ENCODE measurements around the gene CDH4.

Gene CDH4

GRCh38 chr20:61665528-61666470, 413.7 kb downstream of the CDH4 start:
- DNase-seq (ENCODE audit: low spot score) = no peak
- TF ChIP-seq, protein P1, sequence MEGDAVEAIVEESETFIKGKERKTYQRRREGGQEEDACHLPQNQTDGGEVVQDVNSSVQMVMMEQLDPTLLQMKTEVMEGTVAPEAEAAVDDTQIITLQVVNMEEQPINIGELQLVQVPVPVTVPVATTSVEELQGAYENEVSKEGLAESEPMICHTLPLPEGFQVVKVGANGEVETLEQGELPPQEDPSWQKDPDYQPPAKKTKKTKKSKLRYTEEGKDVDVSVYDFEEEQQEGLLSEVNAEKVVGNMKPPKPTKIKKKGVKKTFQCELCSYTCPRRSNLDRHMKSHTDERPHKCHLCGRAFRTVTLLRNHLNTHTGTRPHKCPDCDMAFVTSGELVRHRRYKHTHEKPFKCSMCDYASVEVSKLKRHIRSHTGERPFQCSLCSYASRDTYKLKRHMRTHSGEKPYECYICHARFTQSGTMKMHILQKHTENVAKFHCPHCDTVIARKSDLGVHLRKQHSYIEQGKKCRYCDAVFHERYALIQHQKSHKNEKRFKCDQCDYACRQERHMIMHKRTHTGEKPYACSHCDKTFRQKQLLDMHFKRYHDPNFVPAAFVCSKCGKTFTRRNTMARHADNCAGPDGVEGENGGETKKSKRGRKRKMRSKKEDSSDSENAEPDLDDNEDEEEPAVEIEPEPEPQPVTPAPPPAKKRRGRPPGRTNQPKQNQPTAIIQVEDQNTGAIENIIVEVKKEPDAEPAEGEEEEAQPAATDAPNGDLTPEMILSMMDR (IDR thresholded peaks at IDR 0.05; ENCODE audit: borderline replicate concordance, control extremely low read depth, extremely low read depth, insufficient read depth, missing control alignments) = no peak
- in situ Hi-C loops (cut with MboI; ENCODE audit: low sequenced_read_pairs, unreplicated experiment) = no loop called here

DNA sequence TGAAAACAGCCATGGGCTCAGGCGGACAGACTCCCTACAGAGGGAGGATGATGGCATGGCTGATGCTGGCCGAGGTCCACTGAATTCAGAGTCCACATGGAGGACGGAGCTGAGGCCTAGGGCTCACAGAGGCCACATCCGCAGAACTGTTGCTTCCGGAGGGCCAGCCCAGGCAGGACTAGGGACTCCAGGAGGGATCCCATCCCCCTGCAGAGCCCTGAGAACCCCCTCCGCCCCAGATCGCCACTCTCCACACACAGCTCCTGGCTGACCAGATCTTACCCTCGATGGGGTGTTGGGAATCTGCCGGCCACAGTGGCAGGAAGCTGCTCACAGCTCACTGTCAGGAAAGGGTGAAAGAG, 414.4 kb downstream of the CDH4 start:
- in situ Hi-C loops (cut with MboI; ENCODE audit: low sequenced_read_pairs, unreplicated experiment) = no loop called here
- no peak for DNase-seq (ENCODE audit: low spot score)
- TF ChIP-seq, protein P1 (IDR thresholded peaks at IDR 0.05; ENCODE audit: borderline replicate concordance, control extremely low read depth, extremely low read depth, insufficient read depth, missing control alignments) = no peak

DNA sequence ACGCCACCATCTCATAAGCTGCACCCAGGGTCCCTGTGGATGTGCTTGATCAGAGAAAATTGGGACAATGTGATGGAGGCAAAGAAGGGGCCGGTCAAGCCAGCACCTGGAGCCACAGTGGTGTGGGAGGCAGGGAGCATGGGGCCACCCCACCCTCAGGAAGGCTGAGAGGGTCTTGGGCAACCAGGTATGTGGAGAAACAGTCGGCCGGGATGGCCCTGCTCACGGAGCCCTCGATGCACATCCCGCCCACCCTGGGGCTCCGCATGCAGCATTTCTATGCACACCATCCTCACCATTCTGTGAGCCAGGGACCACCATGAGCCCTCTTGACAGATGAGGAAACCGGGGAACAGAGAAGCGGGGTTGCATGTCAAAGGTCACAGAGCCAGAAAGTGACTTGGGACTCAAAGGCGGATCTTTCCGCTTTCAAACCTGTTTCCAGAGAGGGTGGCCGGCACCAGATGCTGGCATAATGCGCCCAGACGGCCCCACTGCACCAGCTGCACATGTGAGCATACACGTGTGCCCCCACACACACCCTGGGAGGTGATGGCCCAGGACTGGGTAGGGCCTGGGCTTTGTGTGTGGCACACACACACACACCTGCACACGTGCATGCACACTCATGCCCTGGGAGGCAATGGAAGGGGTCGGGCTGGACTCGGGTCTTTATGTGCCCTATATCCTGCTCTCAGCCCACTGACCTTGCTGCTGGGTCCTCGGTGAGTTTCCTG, 415.2 kb downstream of the CDH4 start:
- in situ Hi-C loops (cut with MboI; ENCODE audit: low sequenced_read_pairs, unreplicated experiment) = no loop called here
- DNase-seq (ENCODE audit: low spot score) = no peak
- TF ChIP-seq, protein P1 (IDR thresholded peaks at IDR 0.05; ENCODE audit: borderline replicate concordance, control extremely low read depth, extremely low read depth, insufficient read depth, missing control alignments) = no peak

GRCh38 chr20:61668065-61668650, 416.1 kb downstream of the CDH4 start:
- in situ Hi-C loops (cut with MboI; ENCODE audit: low sequenced_read_pairs, unreplicated experiment) = no loop called here
- DNase-seq (ENCODE audit: low spot score) = no peak
- TF ChIP-seq, protein P1 (IDR thresholded peaks at IDR 0.05; ENCODE audit: borderline replicate concordance, control extremely low read depth, extremely low read depth, insufficient read depth, missing control alignments) = no peak

DNA sequence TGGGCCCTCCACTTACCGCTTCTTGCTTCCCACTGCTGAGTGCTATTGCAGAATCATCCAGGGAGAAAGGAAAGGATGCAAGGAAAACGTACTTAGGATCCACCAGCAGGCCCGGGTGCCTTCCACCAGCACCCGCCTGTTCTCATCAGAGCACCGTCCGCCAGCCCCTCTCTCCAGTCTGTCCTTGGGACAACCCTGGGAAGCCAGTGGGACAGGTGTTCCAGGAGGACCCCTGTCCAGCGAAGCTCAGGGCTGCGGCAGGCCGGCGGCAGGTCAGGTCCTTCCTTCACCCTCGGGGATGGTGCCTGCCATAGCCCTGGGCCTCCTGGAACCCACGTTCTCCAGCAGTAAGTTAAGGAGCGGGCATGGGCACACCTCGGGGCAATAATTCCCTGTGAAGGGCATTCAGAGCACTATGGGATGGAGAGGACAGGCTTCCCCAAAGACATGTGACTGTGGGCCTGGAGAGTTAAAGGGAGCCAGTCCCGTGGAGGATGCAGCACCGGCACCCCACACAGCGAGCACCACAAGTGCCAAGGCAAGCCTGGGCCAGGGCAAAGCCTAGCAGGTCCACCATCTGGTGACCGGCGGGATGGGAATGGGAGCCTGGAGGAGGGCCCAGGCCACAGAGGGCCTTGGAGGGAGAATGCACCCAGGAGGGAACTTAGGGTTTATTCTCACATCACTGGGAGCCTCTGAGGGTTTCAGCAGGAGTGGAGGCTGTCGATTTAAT, 416.9 kb downstream of the CDH4 start:
- no peak for DNase-seq (ENCODE audit: low spot score)
- TF ChIP-seq, protein P1 (IDR thresholded peaks at IDR 0.05; ENCODE audit: borderline replicate concordance, control extremely low read depth, extremely low read depth, insufficient read depth, missing control alignments) = no peak

GRCh38 chr20:61670274-61670673, 418.2 kb downstream of the CDH4 start:
- in situ Hi-C loops (cut with MboI; ENCODE audit: low sequenced_read_pairs, unreplicated experiment) = no loop called here
- TF ChIP-seq, protein P1 (IDR thresholded peaks at IDR 0.05; ENCODE audit: borderline replicate concordance, control extremely low read depth, extremely low read depth, insufficient read depth, missing control alignments) = no peak
- DNase-seq (ENCODE audit: low spot score) = no peak

More for the DNA sequence above, 416.9 kb downstream of the CDH4 start:
- in situ Hi-C loops (cut with MboI; ENCODE audit: low sequenced_read_pairs, unreplicated experiment) = no loop called here
